ENCODE results near the gene GDPD5.

DNA sequence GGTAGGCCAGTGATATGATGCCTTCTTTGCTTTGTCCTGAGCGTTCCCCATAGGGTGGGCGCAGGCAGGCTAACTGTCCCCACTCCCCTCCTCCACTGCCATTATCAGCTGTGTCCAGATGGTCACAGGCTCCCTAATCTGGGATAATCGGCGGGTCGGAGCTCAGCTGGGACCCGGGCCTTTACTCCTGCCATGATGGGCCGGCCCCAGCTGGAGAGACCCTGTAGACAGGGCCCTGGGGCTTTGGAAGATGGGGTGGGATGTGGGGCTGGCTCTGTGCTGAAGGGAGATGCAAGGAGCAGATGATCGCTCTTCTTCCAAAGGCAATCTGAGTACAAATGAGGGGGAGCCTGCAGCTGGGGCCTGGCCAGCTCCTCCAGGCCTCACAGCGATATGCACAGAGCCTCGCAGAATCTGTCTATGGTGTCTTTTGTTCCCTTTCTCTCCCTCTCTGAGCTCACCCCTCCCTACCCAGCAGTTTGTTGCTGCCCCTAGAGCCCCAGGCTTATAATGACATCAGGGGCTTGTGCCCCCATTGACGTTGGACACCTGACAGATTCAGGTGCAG lies 104.6 kb downstream of the GDPD5 start:
- TF ChIP-seq CTCF (IDR thresholded peaks at IDR 0.05; ENCODE audit: insufficient read depth, low read length, poor library complexity, severe bottlenecking) (no peak), EZH2phosphoT487 (conservative IDR thresholded peaks at IDR 0.05; ENCODE audit: low read length) (no peak)
